Keratinocyte (primary cell): ENCODE data around the gene ZNF302. TPM values are rescaled to one million over a fixed set of nuclear protein-coding genes. Genes with fewer than 3 reads are reported as not detected.

Source experiments
- DNase-seq: peaks from one replicate; pipeline ENCODE4 v3.0.0-alpha.2; 2011; ENCODE audit warnings: low read depth, missing footprints, low spot score
- FAIRE-seq: peaks from 2 replicates; lab custom pipeline; 2011; peaks lifted over from hg19 to GRCh38; lab: Jason Lieb, UNC
- H2AFZ ChIP-seq: 2 replicates; pipeline ENCODE4 v1.6.0; 2012; ENCODE audit warnings: low read length, control low read depth, inconsistent platforms; ENCODE audit not compliant: control insufficient read depth
- H3K27ac ChIP-seq: 2 replicates; pipeline ENCODE4 v1.5.1; 2011; ENCODE audit warnings: low read length; ENCODE audit not compliant: control insufficient read depth, insufficient read depth
- H3K27me3 ChIP-seq: 3 replicates; pipeline ENCODE4 v1.6.0; 2011; ENCODE audit warnings: low read length; ENCODE audit not compliant: control insufficient read depth, insufficient read depth; ENCODE audit errors: extremely low read depth
- H3K36me3 ChIP-seq, 2 experiments: 2 replicates in 1 of 2; 3 replicates in 1 of 2; pipeline ENCODE4 v1.5.1; 2011; ENCODE audit warnings: low read length in 2 of 2, mild to moderate bottlenecking in 1 of 2; ENCODE audit not compliant: control insufficient read depth in 2 of 2, insufficient read depth in 2 of 2; ENCODE audit errors: extremely low read depth in 1 of 2
- H3K4me1 ChIP-seq: 3 replicates; pipeline ENCODE4 v1.5.1; 2011; ENCODE audit warnings: low read length; ENCODE audit not compliant: control insufficient read depth, insufficient read depth; ENCODE audit errors: extremely low read depth
- H3K4me2 ChIP-seq: 3 replicates; pipeline ENCODE4 v1.6.0; 2011; ENCODE audit warnings: low read depth, low read length; ENCODE audit not compliant: control insufficient read depth, insufficient read depth; ENCODE audit errors: extremely low read depth
- H3K4me3 ChIP-seq, 3 experiments: fragments of 200-600 bp in 1 of 3; sonication (generic) in 1 of 3; 2 replicates in 2 of 3; 3 replicates in 1 of 3; pipeline ENCODE4 v1.5.1; 2011 to 2016; ENCODE audit warnings: low read length in 3 of 3, mild to moderate bottlenecking in 3 of 3, control low read depth in 2 of 3, inconsistent platforms in 1 of 3, low read depth in 1 of 3, mixed read lengths in 1 of 3, mixed run types in 1 of 3, moderate library complexity in 1 of 3; ENCODE audit not compliant: control insufficient read depth in 2 of 3, insufficient read depth in 2 of 3; ENCODE audit errors: extremely low read depth in 1 of 3
- H3K79me2 ChIP-seq: 2 replicates; pipeline ENCODE4 v1.6.0; 2012; ENCODE audit warnings: low read length; ENCODE audit not compliant: control insufficient read depth, insufficient read depth
- H3K9ac ChIP-seq: 3 replicates; pipeline ENCODE4 v1.6.0; 2011; ENCODE audit warnings: low read length; ENCODE audit not compliant: control insufficient read depth, insufficient read depth; ENCODE audit errors: extremely low read depth
- H3K9me1 ChIP-seq: 3 replicates; pipeline ENCODE4 v1.6.0; 2011; ENCODE audit warnings: low read length; ENCODE audit not compliant: control insufficient read depth, insufficient read depth; ENCODE audit errors: extremely low read depth
- H3K9me3 ChIP-seq: 2 replicates; pipeline ENCODE4 v1.5.1; 2012; ENCODE audit warnings: low read depth, low read length; ENCODE audit not compliant: control insufficient read depth
- H4K20me1 ChIP-seq: 3 replicates; pipeline ENCODE4 v1.6.0; 2011; ENCODE audit warnings: low read length; ENCODE audit not compliant: control insufficient read depth, insufficient read depth; ENCODE audit errors: extremely low read depth
- CTCF ChIP-seq, 3 experiments: IDR thresholded peaks in 1 of 3; conservative IDR thresholded peaks in 1 of 3; optimal IDR thresholded peaks in 1 of 3; 2 replicates in 2 of 3; 3 replicates in 1 of 3; pipeline versions ENCODE3 to v1.5.1; 2011; ENCODE audit warnings: low read length in 3 of 3, mild to moderate bottlenecking in 3 of 3, moderate library complexity in 2 of 3, control low read depth in 1 of 3, inconsistent platforms in 1 of 3; ENCODE audit not compliant: insufficient read depth in 2 of 3; ENCODE audit errors: extremely low read depth in 1 of 3
- EZH2 ChIP-seq: IDR thresholded peaks from one replicate; pipeline ENCODE4 v1.6.1; 2012; ENCODE audit warnings: inconsistent platforms, mild to moderate bottlenecking, low read length, moderate library complexity
- dilution Hi-C: fragments of 300-500 bp; cut with MboI; formaldehyde crosslinking; loops from one replicate; pipeline ENCODE4 v1.7.0; 2020; ENCODE audit warnings: low sequenced_read_pairs; ENCODE audit not compliant: extremely low pct_ligation_motif_present
- polyA plus RNA-seq, 5 experiments: library from polyadenylated mRNA; depleted of rRNA in 3 of 5; stranded (reverse) in 3 of 5; stranded (forward) in 1 of 5; unstranded in 1 of 5; fragments of >200 nt; gene quantifications; 1 replicate in 1 of 5; 2 replicates in 3 of 5; 3 replicates in 1 of 5; pipeline versions ENCODE4 v1.2.1 to v1.2.3, GENCODE V29; 2011 to 2012; ENCODE audit warnings: missing spikeins in 2 of 5, low read depth in 1 of 5, low replicate concordance in 1 of 5

Gene ZNF302
- polyA plus RNA-seq, 1 donor (not counting 4 experiments of a cell fraction or from before 2014, with no cell fraction given): 14.1 TPM

- FAIRE-seq: no peak
- no peak for DNase-seq
- dilution Hi-C loops: no loop called here
These were observed 14.6 kb upstream of the ZNF302 start for GRCh38 chr19:34662919-34663318.

GRCh38 chr19:34664168-34664567 lies 13.3 kb upstream of the ZNF302 start:
- Histone ChIP-seq H3K36me3 (no peaks in the 10 kb centered on the region), H3K9me1 (no peaks in the 10 kb centered on the region), H3K4me2 (no peak overlapping the region), H3K9me3 (no peaks in the 10 kb centered on the region), H3K27me3 (no peaks in the 10 kb centered on the region), H3K4me3 (no peak overlapping the region), H3K27ac (no peak overlapping the region), H3K79me2 (no peaks in the 10 kb centered on the region), H3K9ac (no peak overlapping the region), H4K20me1 (no peaks in the 10 kb centered on the region), H2AFZ (no peak overlapping the region), H3K4me1 (no peaks in the 10 kb centered on the region)
- FAIRE-seq (no peak), DNase-seq (no peak)
- dilution Hi-C loops: no loop called here
- no peak for TF ChIP-seq EZH2
- TF ChIP-seq CTCF (optimal IDR thresholded peaks at IDR 0.05 in 1 of 3, IDR thresholded peaks at IDR 0.05 in 1 of 3, conservative IDR thresholded peaks at IDR 0.05 in 1 of 3; ENCODE audit: extremely low read depth in 1 of 3, insufficient read depth in 2 of 3, low read length in 3 of 3): no peak

More at GRCh38 chr19:34662919-34663318, 14.6 kb upstream of the ZNF302 start:
- Histone ChIP-seq H3K27me3 (no peaks in the 10 kb centered on the region), H3K4me1 (no peaks in the 10 kb centered on the region), H3K9me3 (no peaks in the 10 kb centered on the region), H3K79me2 (no peaks in the 10 kb centered on the region), H4K20me1 (no peaks in the 10 kb centered on the region), H3K4me2 (no peak overlapping the region), H3K9ac (no peak overlapping the region), H3K36me3 (no peaks in the 10 kb centered on the region), H3K4me3 (no peak overlapping the region), H3K9me1 (no peaks in the 10 kb centered on the region), H2AFZ (no peak overlapping the region), H3K27ac (no peak overlapping the region)
- TF ChIP-seq CTCF (optimal IDR thresholded peaks at IDR 0.05 in 1 of 3, IDR thresholded peaks at IDR 0.05 in 1 of 3, conservative IDR thresholded peaks at IDR 0.05 in 1 of 3; ENCODE audit: extremely low read depth in 1 of 3, insufficient read depth in 2 of 3, low read length in 3 of 3) (peak; percentile 34 to 70 (median 42)), EZH2 (no peak)
